Peyer's patch (tissue), 4 donors: ENCODE measurements around the gene RAB1B. TPM values are rescaled to one million over a fixed set of nuclear protein-coding genes. Genes with fewer than 3 reads are reported as not detected.

Source experiments
- DNase-seq, 3 donors: peaks; one replicate each; pipeline ENCODE4 v3.0.0-alpha.2; 2017 to 2019
- H3K27ac ChIP-seq, 4 donors: fragments of 200-600 bp; sonication (generic); one replicate each; pipeline ENCODE4 v1.5.1; 2016 to 2019
- H3K27me3 ChIP-seq, 2 donors: fragments of 200-600 bp; sonication (generic); one replicate each; pipeline ENCODE4 v1.5.1; 2019
- H3K36me3 ChIP-seq, 3 donors: fragments of 200-600 bp; sonication (generic); one replicate each; pipeline ENCODE4 v1.5.1; 2016 to 2019
- H3K4me1 ChIP-seq, 4 donors: fragments of 200-600 bp; sonication (generic); one replicate each; pipeline ENCODE4 v1.5.1; 2016 to 2019
- H3K4me3 ChIP-seq, 4 donors: fragments of 200-600 bp; sonication (generic); 1 replicate in 3 of 4; 2 replicates in 1 of 4; pipeline ENCODE4 v1.5.1; 2016 to 2019; ENCODE audit warnings: mild to moderate bottlenecking in 1 of 4
- H3K9me3 ChIP-seq, 4 donors: fragments of 200-600 bp; sonication (generic); one replicate each; pipeline ENCODE4 v1.5.1; 2016 to 2019; ENCODE audit warnings: mild to moderate bottlenecking in 1 of 4
- CTCF ChIP-seq, 6 experiments: fragments of 450-650 bp in 4 of 6; fragments of 200-600 bp in 2 of 6; sonication (generic) in 1 of 6; IDR thresholded peaks; one replicate each; pipeline ENCODE4 v1.5.1; 2017 to 2019; ENCODE audit warnings: antibody characterized with exemption in 6 of 6, mild to moderate bottlenecking in 3 of 6, moderate library complexity in 1 of 6
- POLR2A ChIP-seq, 2 donors: fragments of 450-650 bp; IDR thresholded peaks; one replicate each; pipeline ENCODE4 v1.5.1; 2017; ENCODE audit warnings: antibody characterized with exemption in 2 of 2, mild to moderate bottlenecking in 2 of 2, moderate library complexity in 2 of 2
- total RNA-seq, 4 donors: library from RNA; depleted of rRNA; stranded (reverse); fragments of >200 nt; gene quantifications; one replicate each; pipeline ENCODE4 v1.1.0, GENCODE V29; 2016

RAB1B gene
- total RNA-seq, 4 donors from 2014 or later = 80.0 to 161 (median 103) TPM

- no peak for TF ChIP-seq CTCF (IDR thresholded peaks at IDR 0.05)
- no peak for TF ChIP-seq POLR2A (IDR thresholded peaks at IDR 0.05)
- no peaks in the 10 kb centered on the region for H3K27me3 ChIP-seq
- peak overlapping the region; percentile 26 to 59 (median 53) for H3K4me3 ChIP-seq
- no peak for DNase-seq
- H3K27ac ChIP-seq = peak overlapping the region; percentile 88 to 96 (median 92)
- peaks cover 4 to 44% (median 20%) of the 10 kb centered on the region in 4 donors for H3K4me1 ChIP-seq
- no peaks in the 10 kb centered on the region for H3K9me3 ChIP-seq
- H3K36me3 ChIP-seq = no peaks in the 10 kb centered on the region
Measured at GRCh38 chr11:66313321-66314185, 45.1 kb downstream of the RAB1B start.

- TF ChIP-seq CTCF (IDR thresholded peaks at IDR 0.05) (no peak), POLR2A (IDR thresholded peaks at IDR 0.05) (no peak)
- Histone ChIP-seq H3K4me3 (peak overlapping the region in 1 of 4 donors; percentile 53), H3K9me3 (no peaks in the 10 kb centered on the region), H3K27me3 (no peaks in the 10 kb centered on the region), H3K36me3 (no peaks in the 10 kb centered on the region), H3K4me1 (peaks cover 4 to 50% (median 24%) of the 10 kb centered on the region in 4 donors), H3K27ac (peak overlapping the region in 3 of 4 donors; percentile 91 to 96 (median 92))
- no peak for DNase-seq
Measured at GRCh38 chr11:66314186-66314501, 45.7 kb downstream of the RAB1B start.

- Histone ChIP-seq H3K27ac (peak overlapping the region; percentile 6 to 96 (median 92)), H3K27me3 (no peaks in the 10 kb centered on the region), H3K36me3 (no peaks in the 10 kb centered on the region), H3K9me3 (no peaks in the 10 kb centered on the region), H3K4me1 (peaks cover 4 to 53% (median 24%) of the 10 kb centered on the region in 4 donors), H3K4me3 (peak overlapping the region in 1 of 4 donors; percentile 0)
- TF ChIP-seq POLR2A (IDR thresholded peaks at IDR 0.05) (no peak), CTCF (IDR thresholded peaks at IDR 0.05) (no peak)
- DNase-seq = no peak
Measured at GRCh38 chr11:66314561-66315497, 46.4 kb downstream of the RAB1B start.

- TF ChIP-seq POLR2A (IDR thresholded peaks at IDR 0.05) (no peak), CTCF (IDR thresholded peaks at IDR 0.05) (no peak)
- DNase-seq = no peak
- Histone ChIP-seq H3K36me3 (no peaks in the 10 kb centered on the region), H3K4me3 (peak overlapping the region in 2 of 4 donors; percentile 26 to 52), H3K9me3 (no peaks in the 10 kb centered on the region), H3K27ac (peak overlapping the region; percentile 73 to 91 (median 83)), H3K4me1 (peaks cover 4 to 53% (median 24%) of the 10 kb centered on the region in 4 donors), H3K27me3 (no peaks in the 10 kb centered on the region)
Measured at GRCh38 chr11:66315498-66315885, 47.1 kb downstream of the RAB1B start.

GRCh38 chr11:66315921-66316811 lies 47.7 kb downstream of the RAB1B start:
- Histone ChIP-seq H3K9me3 (no peaks in the 10 kb centered on the region), H3K27me3 (no peaks in the 10 kb centered on the region), H3K4me3 (peak overlapping the region; percentile 26 to 52 (median 34)), H3K36me3 (no peaks in the 10 kb centered on the region), H3K4me1 (peaks cover 4 to 53% (median 24%) of the 10 kb centered on the region in 4 donors), H3K27ac (peak overlapping the region; percentile 73 to 91 (median 83))
- DNase-seq = no peak
- TF ChIP-seq POLR2A (IDR thresholded peaks at IDR 0.05) (no peak), CTCF (IDR thresholded peaks at IDR 0.05) (no peak)
